GM04503 (cell line): ENCODE results near the gene RPL36A.
A peak's percentile ranks its signal among the peaks of the same experiment; 100 is the strongest.

Experiments used
- DNase-seq: peaks from one replicate; pipeline ENCODE4 v3.0.0-alpha.2; 2012; ENCODE audit warnings: low read depth

RPL36A gene

GRCh38 chrX:101393530-101394305 lies 2.9 kb downstream of the RPL36A start:
- DNase-seq: no peak

DNA sequence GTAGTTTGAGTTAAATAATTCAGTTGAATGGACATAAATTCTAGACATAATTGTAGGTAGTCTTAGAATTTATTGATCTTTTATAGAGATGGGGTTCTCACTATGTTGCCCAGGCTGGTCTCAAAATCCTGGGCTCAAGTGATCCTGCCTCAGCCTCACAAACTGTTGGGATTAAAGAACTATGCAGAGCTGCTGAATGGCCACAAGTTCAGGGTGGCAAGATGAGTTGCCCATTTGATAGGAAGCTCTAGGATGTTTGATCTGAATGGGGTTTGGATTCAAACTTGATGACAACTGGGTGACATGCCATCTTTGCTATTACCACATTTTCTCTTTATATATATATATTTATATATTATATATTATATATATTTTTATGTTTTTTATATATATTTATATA lies 3.6 kb downstream of the RPL36A start:
- DNase-seq: no peak

GRCh38 chrX:101395789-101396188 lies 5.0 kb downstream of the RPL36A start:
- no peak for DNase-seq

- no peak for DNase-seq
These were observed 7.0 kb downstream of the RPL36A start for GRCh38 chrX:101397779-101398178.

- no peak for DNase-seq
These were observed 7.9 kb downstream of the RPL36A start for GRCh38 chrX:101398694-101399093.

- DNase-seq: no peak
These were observed 9.0 kb downstream of the RPL36A start for GRCh38 chrX:101399825-101400224.

DNA sequence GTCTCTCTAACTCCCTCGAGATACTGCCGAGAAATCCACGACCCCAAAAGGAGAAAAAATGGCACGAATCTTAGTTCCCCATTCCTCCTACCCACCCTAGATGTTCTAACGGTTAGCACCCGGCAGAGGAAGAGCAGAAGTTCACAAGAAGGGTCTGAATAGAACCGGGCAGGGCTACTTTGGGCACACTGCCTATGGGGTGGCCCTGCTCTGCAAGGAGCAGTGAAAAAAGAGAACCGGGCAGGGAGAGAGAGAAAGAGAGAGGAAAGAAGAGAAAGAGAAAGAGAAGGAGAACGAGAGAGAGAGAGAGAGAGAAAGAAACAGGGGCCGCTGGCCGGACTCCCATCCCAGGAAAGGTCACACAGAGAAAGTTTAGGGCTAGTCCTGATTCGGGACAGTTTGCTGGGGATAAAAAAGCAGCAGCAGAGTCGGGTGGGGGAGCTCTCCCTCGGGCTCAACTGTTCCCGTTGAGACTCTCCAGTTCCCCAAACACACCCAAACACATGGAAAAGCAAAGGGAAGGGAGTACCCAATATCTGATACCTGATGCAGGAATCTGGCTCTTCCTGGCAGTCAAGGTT lies 16.4 kb downstream of the RPL36A start:
- DNase-seq: no peak

- DNase-seq: peak; percentile 95
These were observed 17.1 kb downstream of the RPL36A start, which contains the start of the genes GLA and HNRNPH2 for GRCh38 chrX:101407748-101408531. TSS of gene GLA (minus strand) at chrX:101407925. CDS start at chrX:101407903, 22 bp downstream. TSS of gene HNRNPH2 (plus strand) at chrX:101408222. CDS start at chrX:101411989, 3,767 bp downstream.

GRCh38 chrX:101408532-101408841 lies 17.7 kb downstream of the RPL36A start:
- DNase-seq: no peak

GRCh38 chrX:101409043-101409442 lies 18.2 kb downstream of the RPL36A start:
- no peak for DNase-seq

GRCh38 chrX:101410461-101410860 lies 19.6 kb downstream of the RPL36A start:
- DNase-seq: no peak

DNA sequence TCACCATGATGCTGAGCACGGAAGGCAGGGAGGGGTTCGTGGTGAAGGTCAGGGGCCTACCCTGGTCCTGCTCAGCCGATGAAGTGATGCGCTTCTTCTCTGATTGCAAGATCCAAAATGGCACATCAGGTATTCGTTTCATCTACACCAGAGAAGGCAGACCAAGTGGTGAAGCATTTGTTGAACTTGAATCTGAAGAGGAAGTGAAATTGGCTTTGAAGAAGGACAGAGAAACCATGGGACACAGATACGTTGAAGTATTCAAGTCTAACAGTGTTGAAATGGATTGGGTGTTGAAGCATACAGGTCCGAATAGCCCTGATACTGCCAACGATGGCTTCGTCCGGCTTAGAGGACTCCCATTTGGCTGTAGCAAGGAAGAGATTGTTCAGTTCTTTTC lies 21.2 kb downstream of the RPL36A start:
- no peak for DNase-seq

DNA sequence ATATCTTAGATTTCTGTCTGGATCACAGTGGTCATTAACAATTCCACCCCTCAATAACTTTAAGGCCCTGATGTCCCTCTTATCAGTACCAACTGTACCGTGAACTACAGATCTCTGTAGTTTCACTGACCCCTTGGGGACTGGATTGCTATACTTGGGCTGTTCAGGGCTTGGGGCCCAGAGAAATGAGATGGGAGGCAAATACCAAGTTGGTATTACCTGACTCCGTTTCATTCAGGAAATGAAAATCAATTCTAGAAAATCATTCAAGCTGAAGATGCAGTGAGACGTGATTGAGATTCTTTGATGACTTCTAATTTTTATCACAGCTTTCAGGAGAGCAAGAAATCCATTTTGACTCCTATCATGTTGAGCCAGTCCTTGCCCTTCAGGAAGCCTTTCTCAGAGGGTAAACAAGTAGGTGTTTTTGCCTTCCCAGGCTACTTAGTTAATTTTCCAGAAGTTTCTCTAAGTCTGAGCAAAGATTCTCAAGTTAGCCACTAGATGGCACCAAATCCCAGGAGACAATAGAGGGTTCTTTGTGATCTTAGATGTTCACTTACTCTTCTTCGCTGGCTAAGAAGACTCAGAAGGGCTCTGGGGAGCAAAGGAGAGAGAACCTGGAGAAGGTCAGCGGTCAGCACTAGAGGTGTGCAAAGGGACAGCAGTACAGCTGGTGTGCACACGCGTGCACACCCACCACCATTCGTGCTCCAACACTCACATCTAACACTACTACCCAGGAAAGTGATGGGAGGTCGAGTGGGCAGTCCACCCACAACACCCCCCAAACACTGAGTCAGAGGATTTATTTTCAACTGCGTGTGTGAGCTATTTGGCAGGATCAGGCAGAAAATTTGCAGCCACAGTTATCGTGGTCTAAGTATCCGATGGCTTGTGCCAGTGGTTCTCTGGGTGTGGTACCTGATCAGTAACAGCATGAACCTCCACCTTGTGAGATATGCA lies 24.7 kb downstream of the RPL36A start:
- no peak for DNase-seq

DNA sequence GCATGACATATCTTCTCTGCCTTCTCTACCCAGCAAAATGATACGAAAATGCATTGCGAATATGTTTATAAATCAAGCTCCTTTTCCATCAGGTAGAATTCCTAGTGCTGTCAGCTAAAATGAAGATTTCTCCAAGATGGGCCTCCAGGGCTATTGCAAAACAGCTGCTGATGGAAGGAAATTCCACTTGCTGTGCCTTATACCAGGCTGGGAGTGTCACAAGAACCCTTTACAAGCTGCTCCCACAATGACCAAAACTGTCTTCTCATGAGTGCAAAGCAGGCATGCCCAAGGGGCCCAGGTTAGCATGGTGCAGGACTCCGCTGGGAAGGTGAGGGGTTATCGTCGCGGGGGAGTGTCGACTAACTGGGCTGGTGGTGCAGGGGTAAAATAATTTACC lies 25.9 kb downstream of the RPL36A start:
- DNase-seq: no peak

DNA sequence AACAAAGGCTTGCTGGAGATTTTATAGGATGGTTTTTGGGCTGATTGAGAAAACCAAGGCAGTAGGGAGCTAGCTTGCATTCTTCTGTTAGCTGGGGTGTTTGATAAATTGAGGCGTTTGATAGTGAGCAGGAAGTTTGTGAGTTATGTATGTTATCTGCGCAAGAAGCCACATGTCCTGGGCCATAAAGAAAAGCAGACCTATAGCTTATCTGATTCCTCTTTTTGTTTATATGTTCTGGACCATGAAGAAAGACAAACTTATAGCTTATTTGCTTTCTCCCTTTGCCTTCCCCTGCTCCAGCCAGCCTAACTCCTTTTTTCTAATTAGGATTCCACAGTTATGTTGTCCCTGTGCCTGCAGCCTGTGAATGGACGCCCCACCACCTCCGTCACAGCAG lies 26.4 kb downstream of the RPL36A start:
- DNase-seq: no peak

DNA sequence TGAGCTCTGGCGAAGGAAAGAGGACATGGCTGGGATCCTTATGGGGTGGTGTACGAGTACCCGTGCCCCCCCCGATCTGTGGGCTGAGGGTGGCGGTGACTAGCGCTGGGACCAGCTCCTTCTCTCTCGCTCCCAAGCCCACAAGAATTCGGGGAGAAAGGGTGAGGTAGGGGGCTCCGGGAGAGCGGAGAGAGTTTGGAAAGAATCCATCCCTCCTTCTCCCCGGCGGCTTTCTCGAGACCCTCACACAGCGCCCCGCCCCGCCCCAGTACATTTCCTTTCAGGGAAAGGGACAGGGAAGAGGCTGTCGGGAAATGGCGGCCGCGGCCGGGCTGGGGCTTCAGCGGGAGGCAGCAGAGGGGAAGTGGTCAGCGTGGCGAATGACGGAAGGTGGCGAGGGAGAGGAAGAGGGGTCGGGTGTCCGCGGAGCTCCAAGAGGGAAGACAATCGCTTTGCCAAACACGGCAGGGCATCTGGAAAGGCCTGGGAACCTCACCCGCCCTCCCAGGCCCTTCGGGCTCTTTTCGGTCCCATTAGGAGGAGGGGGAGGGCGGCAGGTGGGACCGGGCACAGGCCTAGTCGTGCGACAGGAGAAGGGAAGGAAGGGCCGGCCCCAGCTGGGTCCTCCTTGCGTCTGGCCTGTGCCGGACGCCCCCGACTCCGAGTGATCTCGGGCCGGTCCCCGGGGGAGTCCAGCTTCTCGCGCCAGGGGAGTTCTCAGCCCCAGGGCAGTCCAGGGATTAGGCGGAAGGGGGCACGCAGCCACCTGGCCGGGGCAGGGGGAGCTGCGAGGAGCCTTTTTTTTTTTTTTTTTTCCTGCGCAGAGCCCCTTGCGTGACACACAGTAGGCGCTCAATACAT lies 27.4 kb downstream of the RPL36A start:
- no peak for DNase-seq

DNA sequence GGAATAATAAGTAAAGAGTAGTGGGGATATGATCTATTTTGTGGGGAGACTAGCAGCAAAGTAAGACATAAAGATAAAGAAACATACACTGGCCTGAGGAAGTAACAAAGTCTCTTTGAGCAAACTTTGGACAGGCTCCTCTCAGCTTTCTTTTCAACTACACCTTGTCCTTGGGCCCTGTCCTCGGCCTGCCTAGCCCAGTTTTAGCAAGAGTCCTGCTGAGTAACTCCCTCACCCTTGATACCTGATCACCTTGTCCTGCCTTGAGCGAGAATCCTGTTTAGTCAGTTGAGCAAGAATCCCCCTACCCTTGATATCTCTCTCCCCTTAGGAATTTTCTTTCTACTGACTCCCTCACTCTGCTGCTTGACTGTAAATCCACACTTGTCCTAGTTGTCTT lies 28.7 kb downstream of the RPL36A start:
- DNase-seq: no peak

DNA sequence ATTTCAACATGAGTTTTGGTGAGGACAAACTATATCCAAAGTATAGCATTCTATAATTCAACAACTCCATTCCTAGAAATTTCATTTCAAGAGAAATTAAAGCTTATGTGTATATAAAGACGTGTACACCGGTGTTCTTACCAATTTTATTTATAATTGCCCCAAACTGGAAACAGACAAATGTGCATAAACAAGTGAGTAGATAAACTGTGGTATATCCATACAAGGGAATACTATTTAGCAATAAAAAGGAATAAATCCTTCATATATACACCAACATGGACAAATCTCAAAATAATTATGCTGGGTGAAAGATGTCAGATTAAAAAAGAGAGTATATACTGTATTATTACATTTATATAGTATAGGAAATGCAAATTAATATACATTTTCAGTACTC lies 37.1 kb downstream of the RPL36A start:
- DNase-seq: no peak

GRCh38 chrX:101429934-101430333 lies 39.1 kb downstream of the RPL36A start:
- DNase-seq: no peak

DNA sequence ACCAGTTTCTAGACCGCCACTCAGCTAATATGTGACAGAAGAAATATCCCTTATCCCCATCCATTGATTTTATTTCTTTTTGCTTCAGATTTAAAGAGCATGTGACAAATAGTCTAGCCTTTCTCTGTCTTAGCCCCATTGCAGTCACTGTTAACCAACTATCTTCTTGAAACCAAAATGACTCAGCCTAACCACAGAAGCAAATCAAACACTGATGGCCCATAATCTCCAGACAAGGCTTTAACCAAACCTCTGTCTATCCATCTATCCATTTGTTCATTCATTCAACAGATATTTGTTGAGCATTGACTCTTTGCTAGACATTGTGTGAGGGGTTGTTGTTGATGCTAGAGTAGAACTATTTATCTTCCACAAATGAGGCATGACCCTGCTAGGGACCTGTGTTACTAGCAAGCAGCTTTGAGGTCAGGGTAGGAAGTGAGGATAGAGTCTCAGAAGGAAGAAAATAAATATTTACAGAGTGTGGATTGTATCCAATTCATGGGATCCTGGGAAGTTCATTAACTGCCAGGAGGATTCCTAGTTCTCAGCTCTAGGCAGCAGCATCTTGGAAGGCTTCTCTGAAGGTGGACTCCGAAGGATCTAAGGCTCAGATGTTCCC lies 39.8 kb downstream of the RPL36A start:
- DNase-seq: no peak

DNA sequence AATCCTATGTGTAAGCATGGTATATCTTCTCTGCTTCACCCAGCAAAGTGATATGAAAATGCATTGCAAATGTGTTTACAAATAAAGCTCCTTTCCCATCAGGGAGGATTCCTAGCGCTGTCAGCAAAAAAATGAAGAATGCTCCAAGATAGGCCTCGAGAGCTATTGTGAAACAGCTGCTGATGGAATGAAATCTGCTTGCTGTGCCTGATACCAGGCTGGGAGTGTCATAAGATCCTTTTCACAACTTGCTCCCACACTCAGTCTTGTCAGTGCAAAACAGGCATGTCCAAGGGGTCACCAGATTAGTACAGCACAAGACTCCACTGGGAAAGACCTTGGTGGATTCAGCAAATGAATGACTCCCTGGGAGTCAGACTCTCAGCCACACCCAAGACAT lies 51.3 kb downstream of the RPL36A start:
- DNase-seq: no peak
